ENCODE measurements around the gene EFCAB14.
"Not testable (repeated sequence)": the region's sequence is repeated elsewhere in the genome, so short reads cannot be mapped to it uniquely, and the experiment has no call there.

Gene EFCAB14

DNA sequence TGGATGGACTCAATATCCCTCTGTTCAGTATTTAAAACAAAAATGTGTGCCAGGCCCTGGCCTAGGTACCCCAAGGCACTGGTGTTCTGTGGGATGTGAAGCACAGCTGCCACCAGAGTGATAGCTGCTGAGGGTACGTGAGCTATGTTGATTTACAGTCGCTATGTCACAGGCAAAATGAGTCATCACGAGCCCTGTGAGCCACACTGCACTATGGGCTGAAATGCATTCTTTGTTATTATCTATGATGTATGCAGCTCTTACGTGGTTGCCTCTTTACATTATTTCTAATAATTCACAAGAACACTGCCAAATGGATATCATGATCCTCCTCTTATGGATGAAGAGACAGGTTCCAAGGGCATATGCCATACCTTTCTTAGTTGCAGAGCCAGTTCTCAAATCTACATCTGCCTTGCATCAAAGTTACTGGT lies 45.1 kb downstream of the EFCAB14 start:
- no peak for DNase-seq (ENCODE audit: extremely low read depth, low read depth)
- no peak for TF ChIP-seq CTCF (IDR thresholded peaks at IDR 0.05; ENCODE audit: low read depth, low read length)

DNA sequence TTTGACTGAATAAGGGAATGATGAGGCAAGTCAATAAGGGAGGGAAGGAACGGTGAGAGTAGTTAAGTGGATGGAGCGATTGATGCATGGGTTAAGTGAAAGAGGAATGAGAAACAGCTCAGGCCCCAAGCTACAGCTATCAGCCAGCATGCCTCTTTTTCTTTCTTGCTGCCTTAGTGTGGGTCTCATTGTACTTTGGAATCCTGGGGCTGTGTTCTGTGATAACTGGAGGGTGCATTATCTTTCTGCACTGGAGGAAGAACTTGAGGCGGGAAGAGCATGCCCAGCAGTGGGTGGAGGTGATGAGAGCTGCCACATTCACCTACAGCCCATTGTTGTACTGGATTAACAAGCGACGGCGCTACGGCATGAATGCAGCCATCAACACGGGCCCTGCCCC lies 46.2 kb downstream of the EFCAB14 start:
- no peak for DNase-seq (ENCODE audit: extremely low read depth, low read depth)
- no peak for TF ChIP-seq CTCF (IDR thresholded peaks at IDR 0.05; ENCODE audit: low read depth, low read length)

DNA sequence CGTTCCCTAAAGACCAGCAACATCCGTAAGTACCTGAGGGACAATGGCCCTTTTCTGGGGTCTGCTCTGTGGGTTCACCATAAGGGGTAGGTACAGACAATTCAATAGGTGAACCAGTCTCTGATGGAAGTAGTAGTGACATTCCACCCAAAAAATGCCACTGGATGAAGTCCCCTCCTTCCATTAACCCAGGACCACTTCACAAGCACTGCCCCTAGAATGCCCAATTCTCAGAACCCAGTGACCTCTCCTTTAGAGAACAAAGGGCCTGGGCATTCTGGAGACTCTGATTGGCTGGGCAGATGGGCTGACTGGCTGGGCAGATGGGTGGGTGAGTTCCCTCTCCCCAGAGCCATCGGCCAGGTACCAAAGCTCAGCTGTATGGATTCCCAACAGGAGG lies 47.4 kb downstream of the EFCAB14 start, which contains the start of gene TEX38:
TSS of gene TEX38 (plus strand) at position 301 of the 400 bp plus-strand sequence. CDS start at position 382, 81 bp downstream.
- TF ChIP-seq CTCF (IDR thresholded peaks at IDR 0.05; ENCODE audit: low read depth, low read length), result no peak
- no peak for DNase-seq (ENCODE audit: extremely low read depth, low read depth)

- no peak for TF ChIP-seq CTCF (IDR thresholded peaks at IDR 0.05; ENCODE audit: low read depth, low read length)
- no peak for DNase-seq (ENCODE audit: extremely low read depth, low read depth)
Measured at GRCh38 chr1:46670134-46670533, 48.8 kb downstream of the EFCAB14 start.

DNA sequence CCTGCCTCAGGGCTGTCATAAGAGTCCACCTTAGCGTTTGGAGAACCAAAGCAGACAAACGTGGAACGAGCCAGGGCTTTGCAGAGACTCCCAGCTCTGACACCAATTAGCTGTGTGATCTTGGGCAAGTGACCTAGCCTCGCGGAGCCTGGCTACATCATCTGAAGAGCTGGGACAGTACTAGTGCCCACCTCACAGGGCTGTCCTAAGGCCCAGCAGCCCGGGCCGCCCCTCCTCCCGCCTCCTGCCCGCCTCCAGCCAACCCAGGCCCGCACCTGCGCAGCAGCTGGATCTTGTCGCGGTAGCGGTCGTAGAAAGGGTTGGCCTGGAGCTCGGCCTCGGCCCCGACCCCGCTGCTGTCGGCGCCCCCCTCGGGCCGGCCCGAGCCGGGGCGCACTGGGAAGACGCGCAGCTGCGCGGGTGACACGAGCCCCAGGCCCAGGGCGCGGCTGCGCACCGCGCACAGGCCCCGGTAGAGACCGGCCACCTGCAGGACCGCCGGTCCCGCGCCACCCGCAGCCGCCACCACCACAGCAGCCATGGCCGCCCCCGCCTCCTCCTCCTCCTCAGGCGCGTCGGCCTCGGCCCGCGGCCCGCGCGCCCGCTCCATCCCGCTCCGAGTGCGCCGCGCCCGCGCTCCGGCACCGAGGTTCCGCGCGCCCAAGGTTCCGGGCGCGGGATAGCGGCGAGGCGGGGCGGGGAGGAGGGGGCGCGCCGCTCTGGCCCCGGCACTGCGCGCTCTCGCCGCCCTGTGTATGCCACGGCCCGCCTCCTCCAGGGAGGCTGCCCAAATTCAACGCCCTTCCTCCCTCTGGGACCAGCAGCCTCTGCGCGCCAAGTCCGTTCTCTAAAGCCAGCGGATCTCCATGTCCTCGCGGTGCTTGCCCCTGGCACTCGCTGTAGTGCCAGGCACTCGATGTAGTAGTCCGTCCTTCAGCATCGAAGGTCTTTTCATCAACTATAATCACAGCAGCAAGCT lies 50.8 kb downstream of the EFCAB14 start, which contains the start of gene ATPAF1:
TSS of gene ATPAF1 (minus strand) at position 583 of the 979 bp plus-strand sequence. CDS start at position 541, 42 bp downstream.
- peak; percentile 48 for DNase-seq (ENCODE audit: extremely low read depth, low read depth)
- no peak for TF ChIP-seq CTCF (IDR thresholded peaks at IDR 0.05; ENCODE audit: low read depth, low read length)

GRCh38 chr1:46665983-46666382 lies 52.9 kb downstream of the EFCAB14 start:
- DNase-seq (ENCODE audit: extremely low read depth, low read depth), result no peak
- TF ChIP-seq CTCF (IDR thresholded peaks at IDR 0.05; ENCODE audit: low read depth, low read length), result no peak

GRCh38 chr1:46662919-46663318 lies 56.0 kb downstream of the EFCAB14 start:
- not testable (repeated sequence) for DNase-seq (ENCODE audit: extremely low read depth, low read depth)

DNA sequence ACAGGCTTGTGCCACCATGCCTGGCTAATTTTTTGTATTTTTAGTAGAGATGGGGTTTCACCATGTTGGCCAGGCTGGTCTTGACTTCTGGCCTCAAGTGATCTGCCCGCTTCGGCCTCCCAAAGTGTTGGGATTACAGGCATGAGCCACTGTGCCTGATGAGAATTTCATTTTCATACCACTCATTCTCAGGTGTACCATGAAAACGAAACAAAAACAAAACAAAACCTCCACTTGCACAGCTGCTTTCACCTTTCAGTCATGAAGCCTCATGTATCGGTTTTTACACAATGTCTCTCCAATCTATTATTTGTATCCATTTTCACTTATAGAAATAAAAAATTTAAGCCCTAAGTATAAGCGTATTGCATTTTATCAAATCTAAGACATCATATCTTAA lies 58.8 kb downstream of the EFCAB14 start:
- not testable (repeated sequence) for DNase-seq (ENCODE audit: extremely low read depth, low read depth)

Measured in AG09319 (cell line).